GM23338 (cell line): ENCODE results near the gene LIN7A. TPM values are rescaled to one million over a fixed set of nuclear protein-coding genes. Genes with fewer than 3 reads are reported as not detected.

Experiments
- ATAC-seq: fragments of 200-7000 bp; cut with Tn5 transposase; 3 replicates; pipeline ENCODE4 v1.9.1; 2020
- DNase-seq: peaks from one replicate; pipeline ENCODE4 v3.0.0-alpha.2; 2015; ENCODE audit warnings: low spot score
- H2AFZ ChIP-seq: fragments of 200-600 bp; sonication (generic); 2 replicates; pipeline ENCODE4 v1.8.0; 2016; ENCODE audit warnings: antibody characterized with exemption, mild to moderate bottlenecking, moderate library complexity
- H3F3A ChIP-seq: fragments of 200-600 bp; sonication (generic); replicated peaks from 2 replicates; pipeline ENCODE4 v1.8.0; 2017; ENCODE audit warnings: antibody characterized with exemption, mixed run types, low read depth
- H3K27ac ChIP-seq: fragments of 200-600 bp; sonication (generic); 2 replicates; pipeline ENCODE4 v1.6.1; 2016; ENCODE audit warnings: low read depth
- H3K27me3 ChIP-seq: fragments of 200-600 bp; sonication (generic); 2 replicates; pipeline ENCODE4 v1.8.0; 2016; ENCODE audit warnings: mild to moderate bottlenecking, mixed run types, moderate library complexity; ENCODE audit not compliant: insufficient read depth
- H3K36me3 ChIP-seq: fragments of 200-600 bp; sonication (generic); 2 replicates; pipeline ENCODE4 v1.8.0; 2016; ENCODE audit warnings: mild to moderate bottlenecking; ENCODE audit not compliant: insufficient read depth
- H3K4me1 ChIP-seq: fragments of 200-600 bp; sonication (generic); 2 replicates; pipeline ENCODE4 v1.8.0; 2016; ENCODE audit warnings: mild to moderate bottlenecking, moderate library complexity; ENCODE audit not compliant: insufficient read depth
- H3K4me2 ChIP-seq: fragments of 200-600 bp; sonication (generic); 2 replicates; pipeline ENCODE4 v1.7.1; 2017; ENCODE audit warnings: mixed run types
- H3K4me3 ChIP-seq: fragments of 200-600 bp; sonication (generic); 2 replicates; pipeline ENCODE4 v1.6.1; 2016; ENCODE audit warnings: mixed run types
- H3K79me2 ChIP-seq: fragments of 200-600 bp; sonication (generic); replicated peaks from 2 replicates; pipeline ENCODE4 v1.8.0; 2017; ENCODE audit warnings: mild to moderate bottlenecking; ENCODE audit not compliant: insufficient read depth
- H3K9me2 ChIP-seq: fragments of 200-600 bp; sonication (generic); 2 replicates; pipeline ENCODE4 v1.8.0; 2017; ENCODE audit not compliant: insufficient read depth
- H4K20me1 ChIP-seq: fragments of 200-600 bp; sonication (generic); replicated peaks from 2 replicates; pipeline ENCODE4 v1.8.0; 2017; ENCODE audit warnings: mild to moderate bottlenecking; ENCODE audit not compliant: insufficient read depth
- H3K27ac Mint-ChIP-seq: 2 replicates; pipeline ENCODE4 v1.8.0; 2020; ENCODE audit warnings: inconsistent platforms, mild to moderate bottlenecking, moderate library complexity, mixed read lengths
- H3K27me3 Mint-ChIP-seq: 3 replicates; pipeline ENCODE4 v1.8.0; 2022; ENCODE audit warnings: low read depth, mild to moderate bottlenecking, moderate library complexity, mixed read lengths, inconsistent platforms; ENCODE audit not compliant: insufficient read depth, poor library complexity
- H3K36me3 Mint-ChIP-seq: 3 replicates; pipeline ENCODE4 v1.8.0; 2021; ENCODE audit warnings: low read depth, mild to moderate bottlenecking, inconsistent platforms, moderate library complexity, mixed read lengths
- H3K4me1 Mint-ChIP-seq: 3 replicates; pipeline ENCODE4 v1.8.0; 2020; ENCODE audit warnings: mild to moderate bottlenecking, inconsistent platforms, mixed read lengths
- H3K4me3 Mint-ChIP-seq: 3 replicates; pipeline ENCODE4 v1.8.0; 2021; ENCODE audit warnings: moderate library complexity, mild to moderate bottlenecking, inconsistent platforms, mixed read lengths
- H3K9me3 Mint-ChIP-seq: 3 replicates; pipeline ENCODE4 v1.8.0; 2020; ENCODE audit warnings: moderate library complexity, mild to moderate bottlenecking, inconsistent platforms, mixed read lengths
- EZH2 ChIP-seq: fragments of 200-600 bp; sonication (generic); IDR thresholded peaks from one replicate; pipeline ENCODE4 v1.8.0; 2017; ENCODE audit warnings: antibody characterized with exemption, mild to moderate bottlenecking, low read depth; ENCODE audit not compliant: unreplicated experiment
- NANOG ChIP-seq: IDR thresholded peaks from 2 replicates; pipeline ENCODE4 v1.6.1; 2016; ENCODE audit warnings: antibody characterized with exemption, borderline replicate concordance
- REST ChIP-seq: IDR thresholded peaks from one replicate; pipeline ENCODE4 v1.6.1; 2018; ENCODE audit warnings: antibody characterized with exemption; ENCODE audit not compliant: unreplicated experiment
- ZNF114 ChIP-seq: fragments of 250-450 bp; sonication (Bioruptor Pico); IDR thresholded peaks from 2 replicates; pipeline ENCODE4 v1.5.0; 2020; ENCODE audit warnings: mild to moderate bottlenecking, moderate library complexity
- ZNF331 ChIP-seq: fragments of 250-450 bp; sonication (Bioruptor Pico); IDR thresholded peaks from 2 replicates; pipeline ENCODE4 v1.5.0; 2020; ENCODE audit warnings: low read depth, mild to moderate bottlenecking, moderate library complexity
- polyA plus RNA-seq: library from polyadenylated mRNA; unstranded; fragments of >200 nt; fragmentation: Nextera tagmentation; extraction: Ambion mirVana; gene quantifications from 2 replicates; pipeline ENCODE4 v1.2.1, GENCODE V29; 2016
- total RNA-seq: library from RNA; depleted of rRNA; stranded (reverse); fragments of >200 nt; shearing (Covaris generic); gene quantifications from 2 replicates; pipeline ENCODE4 v1.2.3, GENCODE V29; 2014
- TF ChIP-seq, protein P1 (sequence below), 2 experiments: fragments of 200-600 bp in 1 of 2; sonication (generic) in 1 of 2; conservative IDR thresholded peaks; 2 replicates each; pipeline versions ENCODE4 v1.5.1 to v1.6.1; 2016 to 2017; ENCODE audit warnings: antibody characterized with exemption in 2 of 2, low read depth in 2 of 2, mild to moderate bottlenecking in 2 of 2, moderate library complexity in 1 of 2

The LIN7A gene
- total and polyA plus RNA-seq, 2 experiments from 2014 or later = 5.7 to 6.5 TPM

GRCh38 chr12:80754274-80754673, 183.5 kb downstream of the LIN7A start (continued):
- TF ChIP-seq REST = no peak
- TF ChIP-seq, protein P1, sequence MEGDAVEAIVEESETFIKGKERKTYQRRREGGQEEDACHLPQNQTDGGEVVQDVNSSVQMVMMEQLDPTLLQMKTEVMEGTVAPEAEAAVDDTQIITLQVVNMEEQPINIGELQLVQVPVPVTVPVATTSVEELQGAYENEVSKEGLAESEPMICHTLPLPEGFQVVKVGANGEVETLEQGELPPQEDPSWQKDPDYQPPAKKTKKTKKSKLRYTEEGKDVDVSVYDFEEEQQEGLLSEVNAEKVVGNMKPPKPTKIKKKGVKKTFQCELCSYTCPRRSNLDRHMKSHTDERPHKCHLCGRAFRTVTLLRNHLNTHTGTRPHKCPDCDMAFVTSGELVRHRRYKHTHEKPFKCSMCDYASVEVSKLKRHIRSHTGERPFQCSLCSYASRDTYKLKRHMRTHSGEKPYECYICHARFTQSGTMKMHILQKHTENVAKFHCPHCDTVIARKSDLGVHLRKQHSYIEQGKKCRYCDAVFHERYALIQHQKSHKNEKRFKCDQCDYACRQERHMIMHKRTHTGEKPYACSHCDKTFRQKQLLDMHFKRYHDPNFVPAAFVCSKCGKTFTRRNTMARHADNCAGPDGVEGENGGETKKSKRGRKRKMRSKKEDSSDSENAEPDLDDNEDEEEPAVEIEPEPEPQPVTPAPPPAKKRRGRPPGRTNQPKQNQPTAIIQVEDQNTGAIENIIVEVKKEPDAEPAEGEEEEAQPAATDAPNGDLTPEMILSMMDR (conservative IDR thresholded peaks at IDR 0.05; ENCODE audit: low read depth in 2 of 2) = no peak

DNA sequence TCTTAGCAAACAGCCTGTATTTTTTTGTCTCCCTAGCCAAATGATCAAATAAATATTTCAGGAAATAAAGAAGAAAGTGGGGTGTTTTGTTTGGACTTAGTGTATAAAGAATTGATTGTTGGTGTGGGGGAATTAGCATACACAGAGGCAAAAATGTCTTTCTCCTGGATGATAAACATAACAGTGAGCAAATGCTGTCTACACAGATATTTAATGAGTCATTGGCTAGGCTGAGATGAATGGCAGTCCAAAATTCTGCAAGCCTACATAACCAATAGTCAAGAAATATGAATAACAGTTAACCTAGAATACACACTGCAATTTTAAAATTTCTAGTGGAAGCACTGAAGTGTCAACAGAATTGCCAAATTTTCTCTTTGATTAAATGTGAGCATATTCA, 185.3 kb downstream of the LIN7A start:
- no peak for DNase-seq
- no peak overlapping the region for H3K4me2 ChIP-seq
- H4K20me1 ChIP-seq = no peaks in the 10 kb centered on the region
- no peak overlapping the region for H3K27ac ChIP-seq
- H3K27ac Mint-ChIP-seq = no peak overlapping the region
- no peak for TF ChIP-seq REST
- TF ChIP-seq ZNF331 = no peak
- TF ChIP-seq, protein P1 (conservative IDR thresholded peaks at IDR 0.05; ENCODE audit: low read depth in 2 of 2) = no peak
- no peak for TF ChIP-seq ZNF114 (CRISPR knock-in tag)
- TF ChIP-seq EZH2 = no peak
- TF ChIP-seq NANOG = no peak
- no peaks in the 10 kb centered on the region for H3K9me2 ChIP-seq
- H3F3A ChIP-seq = no peaks in the 10 kb centered on the region
- no peak overlapping the region for H3K4me3 Mint-ChIP-seq
- H3K9me3 Mint-ChIP-seq = no peaks in the 10 kb centered on the region
- no peaks in the 10 kb centered on the region for H3K4me1 ChIP-seq
- H3K36me3 Mint-ChIP-seq = no peaks in the 10 kb centered on the region
- H3K79me2 ChIP-seq = no peaks in the 10 kb centered on the region
- H3K27me3 Mint-ChIP-seq = peaks cover 2% of the 10 kb centered on the region
- H3K36me3 ChIP-seq = no peaks in the 10 kb centered on the region
- H3K4me3 ChIP-seq = no peak overlapping the region
- no peak for ATAC-seq
- H3K27me3 ChIP-seq = no peaks in the 10 kb centered on the region
- no peaks in the 10 kb centered on the region for H3K4me1 Mint-ChIP-seq
- no peak overlapping the region for H2AFZ ChIP-seq
